HG02623 (cell line): ENCODE measurements around the gene CHRNA5.

ENCODE experiments used
- ATAC-seq: cut with Tn5 transposase; IDR thresholded peaks from one replicate; pipeline ENCODE4 v1.9.1; 2021; ENCODE audit warnings: moderate library complexity; ENCODE audit not compliant: unreplicated experiment

The CHRNA5 gene

GRCh38 chr15:78636378-78636859, 71.1 kb downstream of the CHRNA5 start:
- ATAC-seq = no peak

DNA sequence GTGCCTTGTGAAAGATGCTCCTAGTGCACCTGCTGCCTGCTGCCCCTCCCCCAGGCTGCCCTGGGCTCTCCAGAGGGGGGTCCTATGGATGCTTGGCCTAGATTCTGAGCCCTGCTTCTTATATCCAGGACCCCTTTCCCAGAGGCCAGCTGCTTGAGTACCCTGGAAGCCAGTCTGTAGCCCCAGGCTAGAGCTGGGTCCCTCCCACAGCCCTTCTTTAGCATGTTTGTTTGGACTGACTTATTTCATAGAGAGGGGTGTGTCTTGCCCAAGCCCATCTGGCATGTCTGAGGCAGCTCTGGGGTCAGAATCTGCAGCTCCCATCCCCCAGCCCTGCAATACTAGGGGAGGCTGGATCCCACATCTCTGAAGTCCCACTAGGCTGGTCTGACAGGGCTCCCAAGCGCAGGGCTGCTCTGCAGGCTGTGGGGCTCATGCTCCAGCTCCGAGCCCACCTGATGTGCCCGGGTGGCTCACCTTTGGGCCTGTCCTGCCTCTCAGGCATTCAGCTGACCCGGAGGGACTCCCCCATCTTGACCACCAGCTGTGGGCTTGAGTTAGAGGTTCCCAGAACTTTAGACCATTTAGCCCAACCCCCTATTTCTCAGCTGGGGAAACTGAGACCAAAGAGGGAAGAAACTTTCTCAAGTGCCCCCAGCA, 72.6 kb downstream of the CHRNA5 start:
- no peak for ATAC-seq

DNA sequence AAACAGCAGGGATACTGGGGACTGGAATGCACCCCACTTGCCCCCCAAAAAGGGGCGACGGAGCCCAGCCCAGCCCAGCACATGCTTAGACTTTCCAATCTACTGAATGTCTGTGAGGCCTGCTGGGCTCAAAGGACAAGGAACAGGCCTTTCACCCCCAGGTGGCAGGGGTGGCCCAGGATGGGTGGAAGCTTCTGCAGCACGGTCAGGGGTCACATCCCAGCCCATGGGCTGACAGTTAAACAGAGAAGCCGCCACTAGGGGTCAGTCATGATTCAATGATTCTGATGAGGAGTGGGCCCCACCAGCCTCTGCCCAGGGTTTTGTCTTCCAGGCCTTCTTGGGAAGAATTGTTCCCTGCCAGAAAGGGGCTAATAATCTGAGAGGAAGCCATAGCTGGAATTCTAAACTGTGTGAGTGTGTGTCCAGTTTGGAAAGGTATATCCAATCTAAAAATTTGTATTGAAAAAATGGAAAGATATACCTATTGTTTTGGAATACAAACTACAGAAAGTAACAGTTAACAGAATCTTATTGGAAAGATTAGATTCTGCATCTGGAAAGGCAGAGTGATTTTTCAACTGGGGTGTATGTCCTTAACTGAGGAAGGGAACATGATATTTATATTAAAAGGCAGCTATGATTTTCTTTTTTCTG, 73.5 kb downstream of the CHRNA5 start:
- ATAC-seq = no peak

DNA sequence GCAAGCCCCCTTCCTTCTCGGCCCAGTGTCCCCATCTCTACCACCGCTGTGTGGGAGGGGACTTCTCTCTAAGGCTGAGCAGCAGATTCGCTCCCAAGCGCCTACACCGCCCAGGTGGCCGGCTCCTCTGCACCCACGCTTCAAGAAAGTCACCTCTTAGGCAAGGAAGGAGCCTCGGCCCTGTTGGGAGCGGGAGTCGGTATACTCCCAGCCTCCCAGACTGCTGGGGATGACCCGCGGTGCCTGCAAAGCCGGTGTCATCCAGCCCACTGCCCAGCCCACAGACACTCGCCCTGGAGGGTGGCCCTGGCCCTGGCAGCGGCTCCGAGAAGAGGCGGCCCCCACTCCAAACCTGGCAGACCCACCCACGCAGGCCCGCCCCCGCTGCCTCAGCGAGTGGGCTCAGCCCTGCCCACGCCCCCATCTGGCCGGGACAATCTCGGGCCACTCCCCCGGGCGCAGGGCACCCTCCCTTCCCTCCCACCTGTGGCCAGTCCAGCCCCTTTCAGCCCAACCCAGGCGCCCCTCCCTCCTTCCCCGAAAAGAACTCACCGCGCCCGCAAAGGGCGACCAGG, 75.3 kb downstream of the CHRNA5 start:
- no peak for ATAC-seq

DNA sequence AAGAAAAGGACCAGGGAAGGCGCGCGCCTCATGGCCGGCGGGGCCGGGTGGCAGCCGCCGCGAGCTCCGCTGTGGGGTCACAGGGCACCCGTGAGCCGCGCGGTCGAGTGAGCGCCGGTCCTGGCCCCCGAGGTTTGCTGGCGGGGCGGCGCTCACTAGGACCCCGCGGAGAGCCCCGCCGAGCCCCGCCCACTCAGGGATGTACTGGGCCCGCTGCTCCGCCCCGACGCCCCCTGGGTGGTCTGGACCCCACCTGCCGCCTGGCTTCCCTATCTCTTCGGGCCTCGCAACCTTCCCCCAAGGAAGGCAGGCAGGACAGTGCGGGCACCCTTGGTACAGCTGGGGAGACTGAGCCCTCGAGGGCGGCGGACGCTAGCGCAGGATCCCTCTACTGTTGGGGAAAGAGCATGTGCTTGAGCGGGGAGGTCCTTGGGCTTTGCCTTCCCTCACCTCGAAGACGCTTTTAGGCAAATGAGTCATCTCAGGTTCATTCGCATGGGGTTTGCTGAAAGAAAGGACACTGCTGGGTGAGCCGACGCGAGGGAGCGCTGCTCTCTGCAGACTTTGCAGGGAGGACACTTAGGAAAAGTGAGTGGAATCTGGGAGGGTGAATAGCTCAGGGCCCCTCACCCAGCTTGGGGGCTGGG, 75.9 kb downstream of the CHRNA5 start, which contains the start of gene CHRNB4:
TSS of gene CHRNB4 (minus strand) at position 109 of the 647 bp plus-strand sequence. CDS start at position 32, 77 bp downstream.
- no peak for ATAC-seq

GRCh38 chr15:78641749-78642275, 76.5 kb downstream of the CHRNA5 start:
- ATAC-seq = no peak

- ATAC-seq = no peak
Measured at GRCh38 chr15:78642331-78642730, 77.0 kb downstream of the CHRNA5 start.
